Colon (tissue), 2 donors: ENCODE data around the gene LEF1.

Source experiments
- FAIRE-seq: peaks from 2 replicates; lab custom pipeline; 2012; peaks lifted over from hg19 to GRCh38; lab: Jason Lieb, UNC
- donor health status: control.
- donor health status: control.

Gene LEF1

DNA sequence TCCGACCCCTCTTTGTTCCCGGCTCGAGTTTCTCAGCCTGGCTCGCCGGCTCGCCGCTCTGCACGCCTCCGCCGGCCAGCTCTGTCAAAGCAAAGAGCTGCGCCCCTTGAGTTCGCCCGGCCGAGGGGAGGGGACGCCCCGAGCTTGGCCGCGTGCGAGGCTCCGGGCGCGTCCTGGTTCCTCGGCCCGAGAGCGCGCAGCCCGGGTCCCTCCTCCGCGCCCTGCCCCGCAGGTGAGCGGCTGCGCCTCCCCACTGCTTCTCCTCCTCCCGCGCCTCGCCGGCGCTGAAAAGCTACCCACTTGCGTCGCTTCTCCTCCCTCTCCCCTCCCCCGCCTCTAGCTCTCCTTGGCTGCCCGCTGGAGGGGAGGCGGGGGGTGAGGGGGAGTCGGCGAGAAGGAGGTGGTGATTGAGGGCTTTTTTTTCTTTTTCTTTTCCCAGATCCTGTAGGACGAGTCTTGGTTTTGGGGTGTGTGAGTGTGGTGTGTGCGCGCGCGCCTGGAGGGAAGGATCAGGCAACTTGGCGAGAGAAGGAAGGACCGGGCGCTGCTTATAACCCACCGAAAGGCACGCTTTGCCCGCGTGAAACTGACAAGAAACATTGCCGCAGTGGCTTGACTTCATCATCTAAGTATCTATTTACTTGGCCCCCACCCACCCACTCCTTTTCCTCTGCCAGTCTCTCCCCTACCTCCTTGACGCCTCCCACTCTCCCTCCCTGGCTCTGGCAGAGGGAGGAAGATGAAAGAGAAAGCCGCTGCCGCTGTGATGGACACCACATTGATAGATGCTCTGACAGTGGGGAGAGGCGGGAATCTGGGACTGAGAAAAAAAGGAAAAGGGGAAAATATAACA is at the start of gene LEF1:
Gene LEF1 (minus strand): TSS at position 262 of the 853 bp plus-strand sequence. CDS start 1,165 bp downstream, outside the sequence.
- no peak for FAIRE-seq

DNA sequence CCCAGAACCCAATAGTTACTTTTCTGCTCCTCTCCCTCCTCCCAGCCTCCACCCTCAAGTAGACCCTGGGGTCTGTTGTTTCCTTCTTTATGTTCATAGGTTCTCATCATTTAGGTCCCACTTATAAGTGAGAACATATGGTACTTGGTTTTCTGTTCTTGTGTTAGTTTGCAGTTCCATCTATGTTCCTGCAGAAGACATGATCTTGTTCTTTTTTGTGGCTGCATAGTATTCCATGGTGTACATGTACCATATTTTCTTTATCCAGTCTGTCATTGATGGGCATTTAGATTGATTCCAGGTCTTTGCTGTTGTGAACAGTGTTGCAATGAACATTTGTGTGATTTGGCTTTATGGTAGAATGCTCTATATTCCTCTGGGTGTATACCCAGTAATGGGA is 47.8 kb upstream of the LEF1 start:
- no peak for FAIRE-seq

DNA sequence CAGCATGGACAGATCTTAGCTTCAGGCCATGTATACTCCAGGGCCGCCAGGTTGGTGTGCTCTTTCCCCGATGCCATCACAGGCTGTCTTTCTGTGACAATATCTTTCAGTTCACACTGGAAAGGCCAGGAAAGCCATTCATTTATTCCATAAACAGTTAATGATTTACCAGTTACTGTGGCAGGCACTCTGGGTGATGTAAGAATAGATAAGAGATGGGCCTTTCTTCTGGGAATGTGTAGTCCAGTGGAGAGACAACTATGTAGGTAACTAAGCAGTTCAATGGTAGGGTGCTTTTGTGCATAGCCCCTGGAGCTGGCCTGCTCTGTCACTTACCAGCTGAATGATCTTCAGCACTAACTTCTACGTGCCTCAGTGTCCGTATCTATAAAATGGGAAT is 46.3 kb upstream of the LEF1 start:
- no peak for FAIRE-seq

DNA sequence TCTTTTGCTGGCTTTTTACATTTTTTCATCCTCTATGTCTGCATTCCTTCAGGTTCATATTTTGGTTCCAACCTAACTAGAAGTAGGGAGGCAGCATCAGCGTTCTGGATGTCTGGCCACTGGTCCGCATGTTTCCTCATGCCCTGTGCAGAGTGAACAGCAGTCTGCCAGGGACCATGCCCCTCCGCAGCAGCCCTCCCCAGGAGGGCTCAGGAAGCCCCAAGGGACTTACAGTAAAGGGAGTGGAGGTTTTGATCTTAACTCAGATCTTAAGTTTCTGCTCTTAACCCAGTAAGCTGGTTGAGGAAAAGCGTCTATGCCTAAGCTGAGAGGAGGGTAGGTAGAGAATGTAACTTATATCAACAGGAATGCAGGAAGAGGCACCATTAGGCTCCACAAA is 45.0 kb upstream of the LEF1 start:
- no peak for FAIRE-seq

DNA sequence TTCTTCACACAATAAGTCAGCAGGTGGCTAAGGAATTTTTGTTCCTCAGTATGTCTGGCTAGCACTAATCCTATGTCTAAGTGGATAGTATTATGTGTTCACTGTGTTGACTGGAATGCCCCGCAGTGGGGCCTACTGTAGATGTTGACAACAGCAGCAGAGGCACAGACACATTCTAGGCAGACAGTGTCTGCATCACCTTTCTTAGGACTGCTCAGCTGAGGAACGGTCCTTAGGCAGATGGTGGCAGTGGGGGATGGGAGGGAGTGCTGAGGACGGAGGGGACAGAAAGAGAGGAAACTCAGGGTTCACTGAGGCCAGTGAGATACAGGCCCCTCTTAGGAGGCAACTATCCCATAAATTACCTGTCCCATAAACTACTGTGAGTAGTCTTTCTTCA is 44.6 kb upstream of the LEF1 start:
- no peak for FAIRE-seq

DNA sequence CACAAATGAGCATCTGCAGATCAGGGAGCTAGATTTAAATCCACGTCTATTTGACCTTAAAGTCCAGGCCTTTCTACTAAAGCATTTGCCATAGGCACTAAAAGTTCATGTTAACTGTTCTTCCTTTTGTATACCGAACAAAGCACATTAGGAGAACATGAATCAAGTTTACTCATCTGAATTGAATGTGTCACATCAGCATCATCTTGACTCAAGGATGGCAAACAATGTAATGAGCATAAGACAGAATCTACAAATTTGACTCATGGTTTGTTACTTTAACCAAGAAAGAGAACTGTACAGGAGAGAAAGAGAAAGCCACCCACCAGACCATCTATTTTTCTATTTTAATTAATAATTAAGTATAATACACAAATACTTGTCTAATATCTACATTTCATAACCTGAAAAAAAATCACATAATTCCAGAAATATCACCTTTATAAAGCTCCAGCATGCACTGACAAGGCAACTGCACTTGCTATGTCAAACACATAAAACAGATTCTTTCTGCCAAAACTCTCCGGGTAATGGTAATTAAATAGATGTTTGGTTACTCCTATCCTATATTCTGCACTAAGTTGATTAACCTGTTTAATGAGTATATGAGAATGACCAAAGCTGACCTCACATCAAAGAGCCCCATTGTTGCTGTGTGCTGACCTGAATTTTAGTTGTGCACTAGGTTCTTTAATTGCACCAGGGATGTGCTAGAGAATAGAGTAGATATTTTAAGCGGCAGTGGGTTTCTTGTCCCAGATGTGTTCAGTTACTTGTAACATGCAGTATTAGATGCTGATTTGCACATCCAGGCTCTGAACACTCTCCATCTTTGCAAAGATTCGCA is 42.5 kb upstream of the LEF1 start:
- no peak for FAIRE-seq

DNA sequence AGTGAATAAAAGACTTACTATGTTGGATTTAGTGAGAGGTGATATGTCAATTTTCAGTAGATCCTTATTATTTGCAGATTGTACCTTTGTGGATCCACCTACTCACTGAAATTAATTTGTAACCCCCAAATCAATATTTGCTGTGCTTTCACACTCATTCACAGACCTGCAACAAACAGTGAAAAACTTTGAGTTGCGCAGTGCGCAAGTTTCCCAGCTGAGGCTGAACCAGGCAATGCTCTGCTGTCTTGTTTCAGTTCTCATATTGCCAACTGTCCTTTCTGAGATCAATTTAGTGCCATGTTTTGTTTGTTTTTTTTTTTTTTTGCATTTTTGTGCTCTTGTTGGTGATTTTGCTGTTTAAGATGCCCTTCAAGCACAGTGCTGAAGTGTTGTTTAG is 40.8 kb upstream of the LEF1 start:
- no peak for FAIRE-seq

DNA sequence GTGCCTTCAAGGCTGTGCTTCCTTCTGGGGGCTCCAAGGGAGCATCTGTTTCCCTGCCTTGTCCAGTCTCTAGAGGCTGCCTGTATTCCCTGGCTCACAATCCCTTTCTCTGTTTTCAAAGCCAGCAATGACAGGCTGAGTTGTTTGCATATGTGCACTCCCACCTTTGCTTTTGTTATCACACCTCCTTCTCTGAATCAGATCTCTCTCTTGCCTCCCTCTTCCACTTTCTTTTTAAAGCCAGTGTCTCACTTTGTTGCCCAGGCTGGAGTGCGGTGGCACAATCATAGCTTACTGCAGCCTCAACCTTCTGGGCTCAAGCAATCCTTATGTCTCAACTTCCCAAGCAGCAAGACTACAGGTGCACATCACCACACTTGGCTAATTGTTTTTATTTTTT is 37.1 kb upstream of the LEF1 start:
- FAIRE-seq = no peak

DNA sequence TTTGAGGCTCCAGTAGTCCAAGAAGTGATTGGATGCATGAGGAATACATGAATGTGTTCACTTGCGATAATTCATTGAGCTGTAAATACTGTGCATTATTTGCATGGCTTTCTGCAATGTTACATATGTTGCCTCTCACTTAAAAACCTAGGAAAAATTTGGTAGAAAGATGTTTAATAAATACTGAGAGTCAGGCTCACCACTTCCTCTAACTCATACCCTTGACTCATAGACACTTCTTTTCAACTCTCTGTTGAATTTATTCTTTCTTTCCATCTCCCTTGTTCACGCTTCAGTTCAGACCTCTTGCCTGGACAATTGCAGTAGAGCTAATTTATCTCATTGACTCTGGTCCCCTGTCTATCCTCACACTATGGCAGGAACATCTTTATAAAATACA is 35.8 kb upstream of the LEF1 start:
- FAIRE-seq = no peak

DNA sequence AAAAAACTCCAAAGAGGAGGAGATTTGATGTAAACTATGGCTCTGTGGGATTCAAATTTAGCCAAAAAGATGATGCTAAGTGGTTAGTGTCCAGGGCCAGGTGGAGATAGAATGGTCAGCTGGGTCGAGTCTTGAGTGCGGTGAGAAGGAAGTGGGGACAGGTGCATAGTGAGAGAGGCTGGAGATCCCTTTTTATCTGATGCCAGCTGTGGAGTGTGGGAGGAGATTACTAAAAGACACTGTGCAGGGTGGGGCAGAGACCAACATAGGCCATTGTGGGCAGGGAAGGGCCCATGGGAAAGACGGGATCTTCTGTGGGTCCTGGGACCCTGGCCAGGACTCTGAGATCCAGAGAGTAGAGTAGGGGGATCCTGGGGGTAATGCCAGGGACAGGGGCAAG is 34.6 kb upstream of the LEF1 start:
- no peak for FAIRE-seq

DNA sequence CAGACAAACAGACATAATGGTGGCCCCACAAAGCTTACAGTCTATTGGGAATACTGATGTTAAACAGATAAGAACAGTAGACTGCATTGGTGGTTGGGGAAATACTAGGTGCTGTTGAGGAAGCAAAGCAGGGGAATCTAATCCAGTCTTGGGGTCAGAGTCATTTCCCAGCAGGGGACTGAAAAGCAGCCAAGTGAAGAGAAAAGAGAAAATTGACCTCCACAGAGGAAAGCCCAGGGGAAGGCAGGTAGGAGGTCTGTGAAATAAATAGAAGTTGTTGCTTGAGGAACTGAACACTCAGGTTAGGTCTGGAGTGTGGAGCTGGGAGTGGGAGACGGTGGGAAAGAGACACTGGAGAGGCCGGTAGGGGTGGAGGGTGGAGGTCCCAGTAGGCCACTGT is 33.0 kb upstream of the LEF1 start:
- FAIRE-seq = no peak

DNA sequence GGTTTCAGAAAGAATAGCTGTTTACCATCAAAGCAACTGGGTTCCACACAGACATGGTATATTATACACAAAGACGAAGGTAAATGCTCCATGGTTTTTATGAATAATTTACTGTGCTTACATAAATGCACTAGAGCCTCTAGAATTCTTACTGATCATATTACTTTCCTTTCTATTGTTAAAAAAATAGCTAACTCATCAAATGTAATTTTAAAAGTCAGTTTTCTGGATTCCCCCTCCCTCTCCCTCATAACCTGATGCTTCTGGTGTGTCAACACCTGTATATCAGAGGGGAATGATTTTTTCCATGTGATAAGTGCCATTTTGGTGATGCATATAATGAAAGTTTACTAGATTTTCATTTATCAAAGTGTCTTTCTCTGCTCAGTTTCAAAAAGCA is 31.1 kb upstream of the LEF1 start:
- no peak for FAIRE-seq

DNA sequence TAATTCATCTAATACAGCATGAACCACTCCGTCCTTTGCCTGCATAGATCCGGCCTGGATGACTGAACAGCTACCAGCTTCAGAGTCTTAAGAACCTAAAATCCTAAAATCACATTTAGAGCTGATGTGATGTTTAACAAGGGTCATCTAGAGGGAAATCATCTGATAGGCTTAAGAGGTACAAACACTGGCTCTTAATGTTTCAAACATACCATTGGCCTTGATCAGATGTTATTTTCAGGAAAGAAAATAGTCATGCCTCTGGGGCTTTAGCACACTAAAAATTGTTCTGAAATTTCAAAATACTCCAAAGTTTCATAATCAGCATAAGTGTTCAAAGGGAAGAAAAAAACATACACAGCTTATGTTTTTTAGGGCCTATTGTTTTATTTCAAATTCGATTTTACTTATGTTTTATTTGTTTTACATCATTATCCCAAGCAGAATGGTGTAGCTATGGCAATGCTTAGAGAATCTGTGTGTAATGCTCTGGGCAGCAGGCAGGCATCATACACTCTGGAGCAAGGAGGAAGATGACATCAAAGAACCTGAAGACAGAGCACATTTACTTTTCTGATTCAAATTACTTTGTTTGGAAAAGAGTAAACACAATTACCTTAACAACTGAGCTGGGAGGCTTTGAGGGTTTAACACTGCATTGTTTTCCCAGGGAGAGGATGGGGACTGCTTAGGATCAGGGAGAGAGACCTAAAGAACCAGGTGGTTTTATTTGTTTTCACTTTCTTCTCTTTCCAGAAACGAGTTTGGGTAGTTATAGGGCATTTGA is 25.3 kb upstream of the LEF1 start:
- FAIRE-seq = no peak

DNA sequence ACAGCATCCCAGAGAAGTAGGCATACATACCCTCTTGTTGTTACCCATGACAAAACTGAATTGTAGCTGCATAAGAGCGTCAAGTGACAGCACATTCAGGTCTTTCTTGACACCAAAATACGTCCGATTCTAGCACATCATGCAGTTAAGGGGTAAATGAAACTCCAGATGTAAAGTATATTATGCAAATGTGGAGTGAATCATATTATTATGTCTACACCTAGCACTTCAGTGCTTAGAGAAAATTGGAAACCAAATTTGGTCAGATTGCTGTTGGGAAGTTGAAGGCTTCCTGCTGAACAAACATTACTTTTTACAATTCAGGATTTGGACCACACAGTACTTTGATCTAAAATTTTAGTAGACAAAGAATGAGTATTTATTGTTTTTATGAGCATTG is 24.2 kb upstream of the LEF1 start:
- FAIRE-seq = no peak

DNA sequence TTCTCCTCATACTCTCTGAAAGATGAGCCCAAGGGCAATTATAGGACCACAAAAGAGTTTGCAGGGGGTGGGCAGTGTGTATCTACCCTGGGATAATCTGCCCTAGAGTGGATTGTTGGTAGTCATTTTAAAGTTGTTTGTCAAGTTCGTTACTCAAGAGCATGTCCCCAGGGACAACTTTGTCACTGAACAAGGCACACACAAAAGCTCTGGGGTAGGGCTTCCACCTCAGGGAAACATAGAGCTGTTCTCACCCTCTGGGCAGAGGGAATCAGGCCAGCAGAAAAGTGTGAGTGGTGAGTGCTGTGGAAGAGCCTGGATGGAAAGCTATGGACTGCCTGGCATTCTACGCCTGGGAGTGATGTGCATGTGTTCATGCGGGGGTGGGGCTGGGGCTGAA is 23.3 kb upstream of the LEF1 start:
- FAIRE-seq = no peak

DNA sequence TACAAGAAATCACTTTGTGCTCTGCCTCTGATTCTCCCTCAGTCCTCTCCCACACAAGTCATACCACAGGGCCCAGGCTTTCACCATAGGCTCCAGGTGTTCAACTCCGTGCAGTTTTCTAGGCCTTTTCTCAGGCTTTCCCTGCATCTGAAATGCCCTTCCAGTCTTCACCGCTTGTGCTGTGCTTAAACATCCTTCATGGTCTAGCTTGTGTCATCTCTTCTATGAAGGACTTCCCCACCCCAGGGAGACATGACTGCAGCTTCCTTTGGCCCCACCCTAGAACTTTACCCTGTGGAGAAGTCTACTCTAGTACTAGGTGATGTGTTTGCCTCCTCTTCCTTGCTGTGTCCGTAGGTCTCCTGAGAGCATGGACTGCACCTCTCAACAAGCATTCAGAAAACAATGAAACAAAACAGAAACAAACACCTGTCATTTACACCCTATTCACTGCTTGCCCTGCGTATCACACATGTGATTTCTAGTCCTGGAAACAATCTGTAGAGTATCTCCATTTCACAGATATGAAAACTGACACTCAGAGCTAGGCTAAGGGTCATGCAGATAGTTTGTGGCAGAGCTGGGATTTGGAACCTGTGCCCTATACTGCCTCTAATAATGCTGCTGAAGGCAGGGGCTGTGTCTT is 22.7 kb upstream of the LEF1 start:
- FAIRE-seq = no peak

DNA sequence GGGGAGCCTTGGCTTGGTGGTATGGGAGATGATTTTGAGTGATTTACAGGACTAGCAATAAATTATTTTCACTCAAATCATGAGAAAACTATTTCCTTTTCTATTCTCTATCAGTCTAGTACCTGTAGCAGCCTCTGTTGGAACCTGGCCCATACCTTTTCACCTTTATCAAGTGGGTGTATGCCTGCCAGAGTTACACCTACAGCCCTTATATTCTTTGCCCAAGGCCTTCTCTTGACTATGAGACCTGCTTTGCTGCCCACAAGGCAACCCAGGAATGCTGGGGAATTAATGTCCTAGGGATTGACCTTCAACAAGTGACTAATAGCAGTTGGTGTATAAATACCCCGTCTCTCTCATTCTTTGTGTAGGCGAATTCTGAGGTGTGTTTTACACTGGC is 20.0 kb upstream of the LEF1 start:
- no peak for FAIRE-seq

DNA sequence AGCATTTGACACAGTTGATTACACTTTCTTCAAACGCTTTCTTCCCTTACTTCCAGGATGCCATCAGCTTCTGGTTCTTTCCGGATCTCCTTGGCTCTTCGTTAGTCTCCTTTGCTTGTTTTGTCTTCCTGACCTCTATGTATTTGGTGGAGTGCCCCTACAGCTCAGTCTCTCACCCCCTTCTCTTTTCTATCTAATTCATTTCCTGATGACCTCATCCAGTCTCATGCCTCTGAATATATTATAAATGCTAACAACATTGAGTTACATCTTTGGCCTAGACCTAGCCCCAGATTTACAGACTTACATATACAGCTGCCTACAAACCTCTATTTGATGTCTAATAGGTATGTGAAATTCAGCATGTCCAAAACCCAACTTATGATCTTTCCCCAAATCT is 16.5 kb upstream of the LEF1 start:
- FAIRE-seq = no peak

DNA sequence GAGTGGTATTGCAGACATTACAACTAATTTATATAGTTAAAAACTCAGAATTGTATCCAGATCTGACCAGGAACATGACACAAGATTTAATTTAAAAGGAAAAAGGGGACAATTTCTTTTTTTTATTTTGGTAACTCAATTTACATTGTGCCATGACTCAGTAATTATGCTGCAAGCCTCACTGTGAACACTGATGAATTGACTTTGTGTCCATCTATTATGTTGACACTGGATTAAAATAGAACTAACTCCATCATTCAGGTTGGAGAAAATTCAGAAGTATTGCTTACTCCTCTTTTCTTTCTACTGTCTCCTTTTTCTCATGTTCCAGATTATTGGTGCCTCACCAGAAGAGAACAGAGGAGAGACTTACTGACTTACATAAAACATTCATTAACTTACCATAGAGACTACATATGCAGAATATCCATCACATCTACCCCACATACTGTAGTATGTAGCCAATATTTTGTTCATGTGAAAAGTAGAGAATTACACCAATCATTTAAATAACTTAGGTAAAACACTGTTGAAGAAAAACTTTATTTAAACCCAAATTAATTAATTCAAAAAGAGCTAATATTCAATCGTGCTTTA is 15.8 kb upstream of the LEF1 start:
- FAIRE-seq = no peak

DNA sequence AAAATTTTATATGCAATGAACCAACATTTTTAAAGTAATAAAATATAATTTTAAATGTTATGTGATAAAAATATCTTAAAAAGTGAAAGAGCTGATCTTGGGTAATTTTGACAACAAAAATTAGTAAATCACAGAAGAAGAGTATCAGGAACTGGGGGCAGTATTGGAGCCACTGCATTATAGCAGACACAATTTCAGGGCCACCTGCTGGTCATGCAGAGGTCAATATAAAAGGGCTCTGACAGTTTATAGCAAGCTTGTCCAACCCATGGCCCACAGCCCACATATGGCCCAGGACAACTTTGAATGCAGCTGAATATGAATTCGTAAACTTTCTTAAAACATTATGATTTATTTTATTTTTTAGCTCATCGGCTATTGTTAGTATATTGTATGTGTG is 13.0 kb upstream of the LEF1 start:
- FAIRE-seq = no peak

DNA sequence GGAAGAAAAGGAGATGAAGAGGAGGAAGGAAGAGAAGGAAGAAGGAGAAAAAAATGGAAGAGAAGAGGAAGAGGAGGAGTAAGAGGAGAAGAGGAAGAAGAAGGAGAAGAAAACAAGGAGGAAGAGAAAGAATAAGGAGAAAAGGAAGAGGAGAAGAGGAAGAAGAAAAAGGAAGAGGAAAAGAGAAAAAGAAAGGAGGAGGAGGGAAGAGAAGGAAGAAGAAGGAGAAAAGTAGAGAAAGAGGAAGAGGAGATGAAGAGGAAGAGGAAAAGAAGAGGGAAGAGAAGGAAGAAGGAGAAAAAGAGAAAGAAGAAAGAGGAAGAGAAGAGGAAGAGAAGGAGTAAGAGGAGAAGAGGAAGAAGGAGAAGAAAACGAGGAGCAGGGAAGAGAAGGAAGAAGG is 11.8 kb upstream of the LEF1 start:
- no peak for FAIRE-seq

DNA sequence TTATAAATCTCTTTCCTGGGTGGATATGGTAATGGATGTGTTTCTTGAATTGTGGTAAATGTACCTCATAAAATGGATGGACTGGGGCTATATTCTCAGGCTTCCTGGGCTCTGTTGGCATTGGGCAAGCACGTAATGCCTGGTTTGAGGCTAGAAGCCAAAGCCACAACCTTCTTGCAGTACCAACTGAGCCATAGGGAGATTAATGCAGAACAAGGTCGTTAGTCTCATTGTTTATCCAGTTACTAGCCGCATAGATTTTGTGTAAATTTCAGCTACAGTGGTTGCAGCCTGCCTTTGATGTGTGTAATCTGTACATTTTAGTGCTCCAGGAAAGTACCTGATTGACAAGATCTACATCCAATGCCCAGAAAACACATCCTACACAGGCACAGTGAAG is 7.2 kb upstream of the LEF1 start:
- FAIRE-seq = no peak
